Measurements from ENCODE around the gene FGF6. TPM values are rescaled to one million over a fixed set of nuclear protein-coding genes. Genes with fewer than 3 reads are reported as not detected.

FGF6 gene
- total and polyA plus RNA-seq, 9 of the 15 experiments (the other 6 are each of a cell fraction or from before 2014, with no cell fraction given): 0.14 TPM; not detected in 8

DNA sequence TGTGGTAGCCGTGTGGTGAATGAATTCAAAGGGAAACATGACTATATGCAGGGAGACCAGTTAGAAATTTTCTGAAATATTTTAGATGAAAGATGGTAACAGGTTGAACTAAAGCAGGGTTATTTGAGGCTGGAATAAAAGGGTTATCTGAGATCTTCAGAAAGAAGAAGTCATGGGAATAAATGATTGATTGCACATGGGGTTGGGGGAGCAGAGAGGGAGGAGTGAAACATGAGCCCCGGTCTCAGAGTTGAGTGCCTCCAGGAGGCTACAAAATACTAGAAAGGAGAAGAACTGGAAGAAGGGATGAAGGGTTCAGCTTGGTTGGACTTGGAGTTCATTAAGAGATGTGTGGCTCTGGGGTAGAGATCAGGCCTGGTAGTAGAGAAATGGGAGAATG lies 49.8 kb downstream of the FGF6 start:
- FAIRE-seq: no peak
- H3K79me2 ChIP-seq (ENCODE audit: control insufficient read depth, insufficient read depth, low read length): no peaks in the 10 kb centered on the region
- no peaks in the 10 kb centered on the region for H3K27me3 ChIP-seq (ENCODE audit: control insufficient read depth in 2 of 2, insufficient read depth in 2 of 2, low read length in 2 of 2)
- no peak overlapping the region for H3K4me3 ChIP-seq
- TF ChIP-seq IRF2 (CRISPR knock-in tag; IDR thresholded peaks at IDR 0.05) (no peak), ZNF766 (CRISPR knock-in tag; conservative IDR thresholded peaks at IDR 0.05) (no peak), ZBED1 (IDR thresholded peaks at IDR 0.05) (no peak), REST (IDR thresholded peaks at IDR 0.05; ENCODE audit: borderline replicate concordance) (no peak), REST (CRISPR knock-in tag; IDR thresholded peaks at IDR 0.05; ENCODE audit: low read depth) (no peak), MEIS2 (IDR thresholded peaks at IDR 0.05; ENCODE audit: partially characterized antibody) (peak; percentile 74), ESRRB (CRISPR knock-in tag; IDR thresholded peaks at IDR 0.05; ENCODE audit: borderline replicate concordance) (no peak), PBX2 (CRISPR knock-in tag; IDR thresholded peaks at IDR 0.05; ENCODE audit: low read depth) (no peak), PBX2 (tag; conservative IDR thresholded peaks at IDR 0.05; ENCODE audit: low read depth) (peak; percentile 87)
- TF ChIP-seq, protein P1, sequence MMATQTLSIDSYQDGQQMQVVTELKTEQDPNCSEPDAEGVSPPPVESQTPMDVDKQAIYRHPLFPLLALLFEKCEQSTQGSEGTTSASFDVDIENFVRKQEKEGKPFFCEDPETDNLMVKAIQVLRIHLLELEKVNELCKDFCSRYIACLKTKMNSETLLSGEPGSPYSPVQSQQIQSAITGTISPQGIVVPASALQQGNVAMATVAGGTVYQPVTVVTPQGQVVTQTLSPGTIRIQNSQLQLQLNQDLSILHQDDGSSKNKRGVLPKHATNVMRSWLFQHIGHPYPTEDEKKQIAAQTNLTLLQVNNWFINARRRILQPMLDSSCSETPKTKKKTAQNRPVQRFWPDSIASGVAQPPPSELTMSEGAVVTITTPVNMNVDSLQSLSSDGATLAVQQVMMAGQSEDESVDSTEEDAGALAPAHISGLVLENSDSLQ (IDR thresholded peaks at IDR 0.05): peak; percentile 74
- no peaks in the 10 kb centered on the region; the same call in 1 of the 2 replicates for H3K9me3 ChIP-seq (replicated peaks; ENCODE audit: control insufficient read depth, insufficient read depth, low read depth, low read length)
- 10% methylated on average over 1 of the region's 2 CpGs for WGBS (ENCODE audit: insufficient coverage, low coverage, missing lambda C conversion rate)
- ChIA-PET POLR2A (interaction anchor here (0.6 to 1.0 kb wide), 2 partner anchors 9 to 12 kb away, joined by 3 read pairs; no protein-coding TSS in a partner anchor), CTCF (ENCODE audit: low intra/inter-chr PET ratio) (no interaction called here)
- no peaks in the 10 kb centered on the region for H4K20me1 ChIP-seq (replicated peaks; ENCODE audit: control insufficient read depth, insufficient read depth, low read length)
- BruUV-seq (replicated peaks): no TSS peak
- no peak overlapping the region for H3K4me2 ChIP-seq (ENCODE audit: insufficient read depth, low read length)
- no peak for DNase-seq (ENCODE audit: extremely low read depth in 1 of 4, low spot score in 3 of 4)
- no peak overlapping the region for H3K9ac ChIP-seq (ENCODE audit: insufficient read depth in 1 of 2, low read depth in 2 of 2, low read length in 2 of 2)
- H2AFZ ChIP-seq (ENCODE audit: low read depth, low read length): no peak overlapping the region
- H3K36me3 ChIP-seq (ENCODE audit: control insufficient read depth, insufficient read depth, low read length): no peaks in the 10 kb centered on the region
- no peak overlapping the region for H3K27ac ChIP-seq (ENCODE audit: extremely low read depth, low read depth, low read length)
- peaks cover 8 to 9% of the 10 kb centered on the region in 2 experiments; a peak in 4 of 5 replicates for H3K4me1 ChIP-seq (replicated peaks in 1 of 2; ENCODE audit: control insufficient read depth in 2 of 2, insufficient read depth in 2 of 2, low read length in 2 of 2)
- in situ Hi-C loops (cut with MboI) (no loop called here), intact Hi-C loops (cut with micrococcal nuclease) (no loop called here)
- H3K9me1 ChIP-seq (ENCODE audit: control insufficient read depth, insufficient read depth, low read length): no peaks in the 10 kb centered on the region
- no peak for ATAC-seq
